GM21447 (cell line): ENCODE results near the gene INSYN2A.

ENCODE experiments used
- ATAC-seq: cut with Tn5 transposase; IDR thresholded peaks from one replicate; pipeline ENCODE4 v1.9.1; 2021; ENCODE audit not compliant: unreplicated experiment

Gene INSYN2A

GRCh38 chr10:127154831-127155620, 41.4 kb downstream of the INSYN2A start:
- no peak for ATAC-seq

- no peak for ATAC-seq
Measured at GRCh38 chr10:127153181-127153580, 43.2 kb downstream of the INSYN2A start.

DNA sequence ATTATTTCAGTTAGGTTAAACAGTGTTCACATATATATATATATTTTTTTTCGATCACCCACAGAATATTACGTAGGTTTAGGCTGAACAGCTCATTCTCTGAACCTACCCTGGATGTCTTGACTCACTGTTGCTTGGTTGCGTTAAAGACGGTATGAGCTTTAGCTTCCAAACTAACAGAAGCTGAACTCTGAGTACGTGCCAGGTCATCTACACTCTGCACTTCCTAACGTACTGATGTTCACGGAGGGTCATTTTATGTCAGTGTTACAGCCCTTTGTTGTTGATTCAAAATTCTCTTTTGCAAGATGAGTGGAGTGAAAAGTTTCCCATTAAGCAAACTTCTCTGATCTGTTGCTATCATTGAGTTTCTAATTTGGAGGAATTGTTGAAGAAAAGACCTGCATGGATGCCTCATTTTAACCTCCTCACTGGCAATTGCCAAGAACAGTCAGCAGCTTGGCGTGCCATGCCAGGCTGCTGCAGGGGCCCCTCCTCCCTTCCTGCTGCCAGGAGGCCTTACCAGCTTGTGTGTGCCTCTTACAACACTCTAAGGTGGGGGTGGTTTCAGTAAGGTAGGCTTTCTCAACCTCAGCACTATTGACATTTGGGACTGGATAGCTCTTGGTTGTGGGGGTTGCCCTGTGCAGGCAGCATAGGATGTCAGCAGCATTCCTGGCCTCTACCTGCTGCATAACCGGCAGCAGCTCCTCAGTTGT, 44.3 kb downstream of the INSYN2A start:
- no peak for ATAC-seq

- no peak for ATAC-seq
Measured at GRCh38 chr10:127151541-127151940, 44.9 kb downstream of the INSYN2A start.

DNA sequence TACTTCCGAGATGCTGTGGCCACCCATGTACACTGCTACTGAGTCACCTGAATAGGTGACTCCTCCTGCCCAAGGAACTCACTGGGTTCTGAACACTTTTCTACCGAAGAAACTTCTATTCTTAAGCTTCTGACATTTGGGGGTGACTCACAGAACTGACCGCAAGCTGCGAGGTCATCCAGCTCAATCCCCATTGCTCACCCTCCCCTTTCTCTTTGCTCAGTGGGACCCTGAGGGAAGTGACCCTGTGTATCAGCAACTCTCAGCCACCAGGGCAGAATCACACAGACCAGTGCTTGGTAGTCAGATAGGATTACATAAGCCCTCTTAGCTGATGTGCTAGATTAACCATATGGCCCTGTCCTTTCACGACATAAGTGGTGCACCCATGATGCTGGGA, 46.3 kb downstream of the INSYN2A start:
- ATAC-seq: no peak

DNA sequence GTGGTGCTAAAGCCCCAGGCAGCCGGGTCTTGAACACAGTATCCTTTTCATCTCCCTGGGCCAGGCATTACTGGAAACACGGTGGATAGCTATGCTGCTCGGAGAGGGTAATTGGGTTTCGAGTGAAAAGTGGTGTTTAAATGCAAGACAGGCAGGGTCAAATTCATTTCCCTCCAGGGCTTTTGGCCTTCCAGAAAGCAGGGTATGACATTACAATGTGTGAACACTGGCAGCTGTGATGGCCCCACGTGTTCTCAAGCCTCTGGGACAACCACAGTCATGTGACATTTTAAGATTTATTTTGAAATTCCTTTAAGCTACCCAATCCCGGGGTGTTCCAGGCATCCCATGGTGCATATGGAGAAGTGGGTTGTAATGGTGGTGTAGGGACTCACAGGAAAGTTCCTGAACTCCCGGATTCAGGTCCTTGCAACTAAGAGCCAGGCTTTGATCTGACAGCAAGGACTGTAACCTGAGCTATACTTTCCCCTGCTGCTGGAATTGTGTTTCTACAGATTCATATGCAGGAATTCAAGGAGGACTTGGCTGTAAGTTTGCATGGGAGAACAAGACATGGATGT, 46.8 kb downstream of the INSYN2A start:
- no peak for ATAC-seq

- no peak for ATAC-seq
Measured at GRCh38 chr10:127148933-127149220, 47.5 kb downstream of the INSYN2A start.

DNA sequence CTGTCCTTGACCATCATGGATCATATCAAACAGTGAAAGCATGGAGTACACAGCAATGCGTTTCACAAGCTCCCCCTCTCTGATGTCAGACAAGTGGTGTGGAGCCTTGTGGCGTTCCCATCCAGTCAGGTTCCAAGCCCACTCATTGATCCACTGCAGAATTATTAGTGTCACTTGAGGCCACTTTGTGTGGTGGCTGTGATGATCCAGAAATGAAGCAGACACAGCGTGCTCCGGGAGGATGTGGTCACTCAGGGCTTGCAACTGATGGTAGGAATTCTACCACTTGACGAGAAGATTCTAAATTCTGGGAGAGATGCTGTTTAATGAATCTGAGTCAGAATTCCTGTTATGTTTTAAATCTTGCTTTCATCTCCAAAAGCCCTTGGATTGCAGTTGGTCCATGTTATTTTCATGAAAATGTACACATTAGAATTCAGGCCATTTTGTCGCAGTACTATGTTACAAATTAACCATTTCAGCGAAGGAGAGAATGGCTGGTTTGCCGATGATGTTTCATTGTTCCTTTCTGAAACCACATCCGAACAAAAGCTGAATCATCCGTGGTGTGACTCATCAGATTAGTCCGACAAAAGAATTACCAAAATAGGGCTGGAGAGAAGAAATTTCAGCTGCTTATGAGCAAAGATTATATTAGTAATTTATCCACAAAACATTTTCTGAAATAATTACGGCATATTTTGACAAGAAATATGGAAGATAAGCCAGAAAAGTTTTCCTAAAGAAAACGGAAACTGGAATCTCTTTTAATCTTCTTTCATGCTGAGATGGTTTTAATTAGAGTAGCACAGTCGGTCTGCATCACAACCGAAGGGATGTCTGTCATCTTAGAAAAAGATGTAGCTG, 48.1 kb downstream of the INSYN2A start:
- ATAC-seq: no peak

- no peak for ATAC-seq
Measured at GRCh38 chr10:127146661-127147060, 49.7 kb downstream of the INSYN2A start.
